PC-9 (cell line): Measurements from ENCODE around the gene KATNB1. TPM values are rescaled to one million over a fixed set of nuclear protein-coding genes. Genes with fewer than 3 reads are reported as not detected.

Experiments used
- BruUV-seq: library from RNA; stranded (reverse); fragments of 400-500 nt; replicated peaks from 2 replicates; lab custom pipeline; 2021; lab: Mats Ljungman, UMichigan
- CTCF ChIA-PET: fragments of 300-600 bp; sonication (Branson Sonifier 250); formaldehyde crosslinking; loops from one replicate; lab custom pipeline; 2022; ENCODE audit warnings: antibody characterized with exemption; lab: Charles Lee
- POLR2A ChIA-PET: fragments of 300-600 bp; sonication (Branson Sonifier 250); formaldehyde crosslinking; loops from one replicate; lab custom pipeline; 2022; ENCODE audit warnings: antibody characterized with exemption; ENCODE audit not compliant: unreplicated experiment; lab: Charles Lee
- DNase-seq, 2 experiments: peaks; one replicate each; pipeline versions ENCODE4 v3.0.0 to v3.0.0-alpha.2; 2015 to 2022; ENCODE audit warnings: mixed read lengths in 1 of 2
- H2AFZ ChIP-seq: fragments of 200-600 bp; sonication (generic); 2 replicates; pipeline ENCODE4 v1.8.1; 2017; ENCODE audit warnings: antibody characterized with exemption
- H3F3A ChIP-seq: fragments of 200-600 bp; sonication (generic); 2 replicates; pipeline ENCODE4 v1.8.1; 2017; ENCODE audit warnings: antibody characterized with exemption, mild to moderate bottlenecking, low read depth; ENCODE audit not compliant: insufficient read depth
- H3K27ac ChIP-seq: fragments of 200-600 bp; sonication (generic); 2 replicates; pipeline ENCODE4 v1.6.1; 2016; ENCODE audit warnings: mixed run types
- H3K27me3 ChIP-seq: fragments of 200-600 bp; sonication (generic); 2 replicates; pipeline ENCODE4 v1.6.1; 2016; ENCODE audit warnings: low read depth, mixed run types; ENCODE audit not compliant: insufficient read depth
- H3K36me3 ChIP-seq: fragments of 200-600 bp; sonication (generic); 2 replicates; pipeline ENCODE4 v1.6.1; 2016; ENCODE audit warnings: low read depth, mixed run types
- H3K4me1 ChIP-seq: fragments of 200-600 bp; sonication (generic); replicated peaks from 2 replicates; pipeline ENCODE4 v1.6.1; 2016; ENCODE audit warnings: mixed run types; ENCODE audit not compliant: insufficient read depth
- H3K4me2 ChIP-seq: fragments of 200-600 bp; sonication (generic); 2 replicates; pipeline ENCODE4 v1.6.1; 2017; ENCODE audit warnings: mixed run types
- H3K4me3 ChIP-seq: fragments of 200-600 bp; sonication (generic); 2 replicates; pipeline ENCODE4 v1.6.1; 2016; ENCODE audit warnings: mixed run types
- H3K79me2 ChIP-seq: fragments of 200-600 bp; sonication (generic); 2 replicates; pipeline ENCODE4 v1.6.1; 2017; ENCODE audit warnings: low read depth, mixed run types
- H3K9me2 ChIP-seq: fragments of 200-600 bp; sonication (generic); 2 replicates; pipeline ENCODE4 v1.8.1; 2017; ENCODE audit warnings: mild to moderate bottlenecking; ENCODE audit not compliant: insufficient read depth
- H3K9me3 ChIP-seq: fragments of 200-600 bp; sonication (generic); 2 replicates; pipeline ENCODE4 v1.8.1; 2016; ENCODE audit warnings: low read depth; ENCODE audit not compliant: insufficient read depth
- H4K20me1 ChIP-seq: fragments of 200-600 bp; sonication (generic); 2 replicates; pipeline ENCODE4 v1.8.1; 2017; ENCODE audit not compliant: insufficient read depth
- EZH2 ChIP-seq: fragments of 200-600 bp; sonication (generic); IDR thresholded peaks from 2 replicates; pipeline ENCODE4 v1.8.0; 2017; ENCODE audit warnings: antibody characterized with exemption, low read depth
- intact Hi-C: fragments of 100-400 bp; cut with micrococcal nuclease; formaldehyde crosslinking; loops from one replicate; pipeline ENCODE4 v1.10.0; 2022; ENCODE audit not compliant: unreplicated experiment
- total RNA-seq: library from RNA; stranded (reverse); gene quantifications from 2 replicates; pipeline ENCODE4 v1.2.3, GENCODE V29; 2021
- TF ChIP-seq, protein P1 (sequence below): fragments of 200-600 bp; sonication (generic); conservative IDR thresholded peaks from 2 replicates; pipeline ENCODE4 v1.6.1; 2017; ENCODE audit warnings: mixed run types, antibody characterized with exemption, mild to moderate bottlenecking, moderate library complexity

Gene KATNB1
- total RNA-seq, 1 experiment from 2014 or later: 27.7 TPM

DNA sequence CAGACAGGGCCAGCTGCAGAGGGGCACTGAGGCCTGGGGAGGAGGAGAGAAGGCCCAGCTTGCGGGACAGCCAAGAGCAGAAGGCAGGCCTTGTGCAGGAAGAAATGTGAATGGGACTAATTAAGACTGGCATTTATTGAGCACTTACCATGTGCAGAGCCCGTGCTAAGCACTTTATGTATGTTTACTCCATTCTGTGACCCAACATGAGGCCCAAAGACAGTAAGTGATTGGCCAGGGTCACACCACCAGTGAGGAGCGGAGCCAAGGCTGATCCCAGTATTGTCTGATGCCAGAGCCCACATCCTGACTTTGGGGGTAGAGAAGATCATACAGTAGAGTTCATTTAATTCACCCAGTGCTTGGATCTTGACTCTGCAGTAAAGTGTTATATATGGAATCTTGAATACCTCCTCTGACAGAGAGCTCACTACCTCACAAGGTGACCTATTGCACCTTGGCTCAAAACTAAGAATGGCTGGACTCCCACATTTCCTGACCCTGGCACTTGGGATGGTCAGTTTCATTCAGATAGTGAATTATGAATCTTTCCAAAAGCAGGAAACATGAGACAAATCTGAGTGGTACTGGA lies 13.6 kb downstream of the KATNB1 start:
- Histone ChIP-seq H3K9me3 (no peaks in the 10 kb centered on the region), H4K20me1 (no peaks in the 10 kb centered on the region; the same call in 1 of the 2 replicates), H3K27me3 (no peaks in the 10 kb centered on the region), H3K27ac (no peak overlapping the region), H3K79me2 (no peaks in the 10 kb centered on the region), H3K4me3 (no peak overlapping the region), H3K9me2 (no peaks in the 10 kb centered on the region), H3K36me3 (no peaks in the 10 kb centered on the region), H3F3A (no peaks in the 10 kb centered on the region; the same call in 1 of the 2 replicates), H3K4me1 (no peaks in the 10 kb centered on the region), H2AFZ (no peak overlapping the region), H3K4me2 (no peak overlapping the region)
- intact Hi-C loops: no loop called here
- BruUV-seq: no TSS peak
- DNase-seq: no peak
- ChIA-PET POLR2A (no interaction called here), CTCF (interaction anchor here (0.9 kb wide), 1 partner anchor 110 kb away, joined by 3 read pairs; no protein-coding TSS in a partner anchor)
- TF ChIP-seq, protein P1, sequence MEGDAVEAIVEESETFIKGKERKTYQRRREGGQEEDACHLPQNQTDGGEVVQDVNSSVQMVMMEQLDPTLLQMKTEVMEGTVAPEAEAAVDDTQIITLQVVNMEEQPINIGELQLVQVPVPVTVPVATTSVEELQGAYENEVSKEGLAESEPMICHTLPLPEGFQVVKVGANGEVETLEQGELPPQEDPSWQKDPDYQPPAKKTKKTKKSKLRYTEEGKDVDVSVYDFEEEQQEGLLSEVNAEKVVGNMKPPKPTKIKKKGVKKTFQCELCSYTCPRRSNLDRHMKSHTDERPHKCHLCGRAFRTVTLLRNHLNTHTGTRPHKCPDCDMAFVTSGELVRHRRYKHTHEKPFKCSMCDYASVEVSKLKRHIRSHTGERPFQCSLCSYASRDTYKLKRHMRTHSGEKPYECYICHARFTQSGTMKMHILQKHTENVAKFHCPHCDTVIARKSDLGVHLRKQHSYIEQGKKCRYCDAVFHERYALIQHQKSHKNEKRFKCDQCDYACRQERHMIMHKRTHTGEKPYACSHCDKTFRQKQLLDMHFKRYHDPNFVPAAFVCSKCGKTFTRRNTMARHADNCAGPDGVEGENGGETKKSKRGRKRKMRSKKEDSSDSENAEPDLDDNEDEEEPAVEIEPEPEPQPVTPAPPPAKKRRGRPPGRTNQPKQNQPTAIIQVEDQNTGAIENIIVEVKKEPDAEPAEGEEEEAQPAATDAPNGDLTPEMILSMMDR: no peak
- TF ChIP-seq EZH2: no peak

DNA sequence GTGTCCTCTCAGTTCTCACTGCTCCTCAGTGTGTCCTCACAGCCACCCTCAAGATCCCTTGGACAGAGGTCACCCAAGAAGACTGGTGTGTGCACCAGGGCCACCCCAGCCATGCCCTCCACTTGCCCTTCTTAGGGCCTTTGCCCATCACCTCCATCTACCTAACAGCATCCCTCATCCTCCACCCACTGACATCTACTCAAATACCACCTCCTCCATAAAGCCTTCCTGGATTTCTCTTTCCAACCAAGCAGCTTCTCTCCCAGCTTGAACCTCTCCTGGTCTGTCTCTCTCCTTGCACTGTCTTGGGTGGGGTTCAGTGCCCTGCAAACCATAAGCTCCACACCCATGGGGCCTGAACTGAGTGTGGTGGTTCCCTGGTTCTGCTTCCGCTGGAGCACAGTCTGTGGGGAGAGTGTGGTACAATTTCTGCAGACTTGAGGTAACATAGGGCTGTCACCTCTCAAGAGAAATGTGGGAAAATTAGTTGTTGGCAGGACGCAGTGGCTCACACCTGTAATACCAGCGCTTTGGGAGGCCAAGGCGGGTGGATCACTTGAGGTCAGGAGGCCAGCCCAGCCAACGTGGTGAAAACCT lies 14.4 kb downstream of the KATNB1 start:
- H3K4me3 ChIP-seq: no peak overlapping the region
- H4K20me1 ChIP-seq: no peaks in the 10 kb centered on the region; the same call in 1 of the 2 replicates
- ChIA-PET POLR2A (no interaction called here), CTCF (no interaction called here)
- H3K27me3 ChIP-seq: no peaks in the 10 kb centered on the region
- no peaks in the 10 kb centered on the region for H3K4me1 ChIP-seq
- no peak overlapping the region for H2AFZ ChIP-seq
- H3K27ac ChIP-seq: no peak overlapping the region
- TF ChIP-seq, protein P1: no peak
- TF ChIP-seq EZH2: no peak
- H3K9me3 ChIP-seq: no peaks in the 10 kb centered on the region
- intact Hi-C loops: no loop called here
- no peaks in the 10 kb centered on the region for H3K9me2 ChIP-seq
- no peaks in the 10 kb centered on the region for H3K36me3 ChIP-seq
- BruUV-seq: no TSS peak
- no peak overlapping the region for H3K4me2 ChIP-seq
- no peaks in the 10 kb centered on the region; the same call in 1 of the 2 replicates for H3F3A ChIP-seq
- H3K79me2 ChIP-seq: no peaks in the 10 kb centered on the region
- no peak for DNase-seq

DNA sequence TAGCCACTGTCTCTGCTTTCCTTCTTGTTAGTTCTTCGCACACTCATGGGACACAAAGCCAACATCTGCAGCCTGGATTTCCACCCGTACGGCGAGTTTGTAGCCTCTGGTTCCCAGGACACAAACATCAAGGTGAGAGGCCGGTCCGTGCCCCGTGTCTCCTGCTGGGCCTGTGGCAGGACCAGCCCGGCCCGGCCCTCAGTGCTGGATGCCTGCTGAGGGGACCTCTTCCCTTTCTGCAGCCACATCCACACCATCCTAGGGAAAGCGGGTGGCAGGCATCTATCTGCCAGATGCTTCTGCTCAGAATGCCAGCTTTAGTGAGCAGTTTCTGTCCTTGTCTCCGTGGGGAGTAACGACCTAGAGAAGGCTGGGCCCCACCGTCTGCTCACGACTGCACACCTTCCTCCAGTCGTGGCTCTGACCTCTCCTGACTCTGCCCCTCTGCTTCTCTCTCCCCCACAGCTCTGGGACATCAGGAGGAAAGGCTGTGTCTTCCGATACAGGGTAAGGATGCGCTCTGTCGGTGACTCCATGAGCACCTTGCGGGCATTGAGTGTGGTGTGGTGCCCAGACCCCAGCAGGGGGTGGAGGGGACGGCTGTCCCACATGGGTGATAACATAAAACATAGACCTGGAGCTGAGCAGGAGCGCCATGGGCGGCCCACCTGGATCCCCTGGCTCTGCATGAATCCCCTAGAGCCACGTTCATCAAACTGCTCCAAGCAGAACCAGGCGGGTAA lies 15.4 kb downstream of the KATNB1 start:
- POLR2A ChIA-PET: no interaction called here
- no TSS peak for BruUV-seq
- H3K27me3 ChIP-seq: no peaks in the 10 kb centered on the region
- no peaks in the 10 kb centered on the region for H3K36me3 ChIP-seq
- TF ChIP-seq EZH2: no peak
- TF ChIP-seq, protein P1: no peak
- no peak overlapping the region for H3K27ac ChIP-seq
- no peak overlapping the region for H3K4me3 ChIP-seq
- no peaks in the 10 kb centered on the region for H3K9me3 ChIP-seq
- no peak for DNase-seq
- H2AFZ ChIP-seq: no peak overlapping the region
- H3K79me2 ChIP-seq: no peaks in the 10 kb centered on the region
- no peaks in the 10 kb centered on the region for H3K9me2 ChIP-seq
- intact Hi-C loops: no loop called here
- H3K4me2 ChIP-seq: no peak overlapping the region
- CTCF ChIA-PET: no interaction called here
- no peaks in the 10 kb centered on the region for H3K4me1 ChIP-seq
- no peaks in the 10 kb centered on the region; the same call in 1 of the 2 replicates for H3F3A ChIP-seq
- no peaks in the 10 kb centered on the region; the same call in 1 of the 2 replicates for H4K20me1 ChIP-seq
